RWPE1 (cell line): ENCODE data around the gene PCDH9.

Experiments
- CTCF ChIA-PET: fragments of 350-600 bp; sonication (Branson Sonifier 250); formaldehyde crosslinking; extraction: SDS; loops from one replicate; lab custom pipeline; 2021; lab: Yijun Ruan, JAX
- POLR2A ChIA-PET: fragments of 400-600 bp; formaldehyde crosslinking; extraction: SDS; loops from one replicate; lab custom pipeline; 2020; ENCODE audit warnings: antibody characterized with exemption; ENCODE audit not compliant: low non-redundant PET; lab: Yijun Ruan, JAX
- DNase-seq: peaks from one replicate; pipeline ENCODE4 v3.0.0; 2012; ENCODE audit warnings: low spot score
- H3K27ac ChIP-seq: fragments of 450-650 bp; 2 replicates; pipeline ENCODE4 v1.5.1; 2017
- CTCF ChIP-seq: fragments of 450-650 bp; conservative IDR thresholded peaks from 2 replicates; pipeline ENCODE4 v1.5.1; 2017; ENCODE audit warnings: low read depth, mild to moderate bottlenecking

PCDH9 gene

GRCh38 chr13:66853564-66853963 is 376.6 kb downstream of the PCDH9 start:
- no peak for TF ChIP-seq CTCF
- ChIA-PET CTCF (interaction anchor here (0.6 to 0.7 kb wide), 2 partner anchors 20 to 392 kb away, joined by 3 to 5 read pairs; no protein-coding TSS in a partner anchor), POLR2A (no interaction called here)
- peak; percentile 22 for DNase-seq
- H3K27ac ChIP-seq, result no peak overlapping the region

GRCh38 chr13:66849706-66850105 is 380.4 kb downstream of the PCDH9 start:
- ChIA-PET POLR2A (no interaction called here), CTCF (no interaction called here)
- TF ChIP-seq CTCF, result no peak
- no peak overlapping the region for H3K27ac ChIP-seq
- no peak for DNase-seq

GRCh38 chr13:66847541-66847940 is 382.6 kb downstream of the PCDH9 start:
- no peak for DNase-seq
- H3K27ac ChIP-seq, result no peak overlapping the region
- ChIA-PET POLR2A (no interaction called here), CTCF (no interaction called here)
- no peak for TF ChIP-seq CTCF

GRCh38 chr13:66845393-66845792 is 384.7 kb downstream of the PCDH9 start:
- DNase-seq, result no peak
- ChIA-PET POLR2A (no interaction called here), CTCF (no interaction called here)
- TF ChIP-seq CTCF, result no peak
- no peak overlapping the region for H3K27ac ChIP-seq

- H3K27ac ChIP-seq, result no peak overlapping the region
- no peak for DNase-seq
- CTCF ChIA-PET, result no interaction called here
- POLR2A ChIA-PET, result no interaction called here
- no peak for TF ChIP-seq CTCF
Observed at GRCh38 chr13:66844933-66845332, 385.2 kb downstream of the PCDH9 start.

- CTCF ChIA-PET, result no interaction called here
- no peak for TF ChIP-seq CTCF
- no peak for DNase-seq
- no peak overlapping the region for H3K27ac ChIP-seq
- POLR2A ChIA-PET, result no interaction called here
Observed at GRCh38 chr13:66842766-66843165, 387.4 kb downstream of the PCDH9 start.

GRCh38 chr13:66840621-66841020 is 389.5 kb downstream of the PCDH9 start:
- no peak for TF ChIP-seq CTCF
- H3K27ac ChIP-seq, result no peak overlapping the region
- ChIA-PET POLR2A (no interaction called here), CTCF (no interaction called here)
- DNase-seq, result no peak
